Large intestine (tissue), 3 donors: ENCODE measurements around the gene RTN4RL1. TPM values are rescaled to one million over a fixed set of nuclear protein-coding genes. Genes with fewer than 3 reads are reported as not detected.

ENCODE experiments used
- DNase-seq, 2 donors: peaks; one replicate each; pipeline versions ENCODE4 v3.0.0 to v3.0.0-alpha.2; 2013
- H3K27ac ChIP-seq: one replicate; pipeline ENCODE4 v1.5.1; 2013; ENCODE audit warnings: low read length
- H3K27me3 ChIP-seq: 2 replicates; pipeline ENCODE4 v1.6.1; 2013; ENCODE audit warnings: low read length; ENCODE audit not compliant: control insufficient read depth, insufficient read depth
- H3K36me3 ChIP-seq: 2 replicates; pipeline ENCODE4 v1.6.1; 2013; ENCODE audit warnings: low read length; ENCODE audit not compliant: control insufficient read depth, insufficient read depth
- H3K4me1 ChIP-seq: one replicate; pipeline ENCODE4 v1.6.1; 2013; ENCODE audit warnings: low read length; ENCODE audit not compliant: control insufficient read depth, insufficient read depth
- H3K4me3 ChIP-seq: one replicate; pipeline ENCODE4 v1.5.1; 2013; ENCODE audit warnings: low read length
- H3K9me3 ChIP-seq: one replicate; pipeline ENCODE4 v1.6.1; 2013; ENCODE audit warnings: mild to moderate bottlenecking, low read depth, low read length, moderate library complexity; ENCODE audit not compliant: control insufficient read depth
- WGBS: methylation state at CpG from one replicate; pipeline ENCODE4 v1.1.5; 2013; ENCODE audit warnings: low lambda C conversion rate; ENCODE audit not compliant: insufficient coverage; 5-methylcytosine and 5-hydroxymethylcytosine counted together
- polyA plus RNA-seq: library from polyadenylated mRNA; unstranded; fragments of 120-200 nt; gene quantifications from one replicate; pipeline ENCODE4 v1.2.1, GENCODE V29; 2013

Gene RTN4RL1
- polyA plus RNA-seq, 1 donor = 0.45 TPM

GRCh38 chr17:2043785-2044184 lies 18.7 kb upstream of the RTN4RL1 start:
- peaks cover 14% of the 10 kb centered on the region for H3K4me1 ChIP-seq
- no peak overlapping the region for H3K4me3 ChIP-seq
- WGBS = no CpG with 5 or more reads among the region's 6 CpGs
- no peak for DNase-seq
- no peak overlapping the region for H3K27ac ChIP-seq
- peaks cover 7% of the 10 kb centered on the region for H3K27me3 ChIP-seq
- peaks cover 30% of the 10 kb centered on the region for H3K36me3 ChIP-seq
- no peaks in the 10 kb centered on the region for H3K9me3 ChIP-seq

DNA sequence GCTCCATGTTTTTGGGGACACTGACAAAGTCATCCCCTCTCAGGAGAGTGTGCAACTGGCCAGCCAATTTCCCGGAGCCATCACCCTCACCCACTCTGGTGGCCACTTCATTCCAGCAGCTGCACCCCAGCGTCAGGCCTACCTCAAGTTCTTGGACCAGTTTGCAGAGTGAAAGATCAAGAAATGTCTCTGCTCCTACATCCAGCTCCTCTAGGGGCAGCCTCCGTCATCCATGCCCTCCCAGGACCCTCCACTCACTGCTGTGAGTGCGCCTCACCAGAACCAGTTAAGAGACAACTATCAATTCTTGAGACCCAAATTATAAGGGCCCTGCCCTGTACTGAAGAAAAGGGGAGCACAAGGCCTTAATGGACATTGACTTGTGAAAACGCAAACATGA lies 17.8 kb upstream of the RTN4RL1 start:
- WGBS = no CpG with 5 or more reads among the region's 5 CpGs
- Histone ChIP-seq H3K36me3 (peaks cover 37% of the 10 kb centered on the region), H3K27me3 (peaks cover under 1% of the 10 kb centered on the region), H3K4me1 (peaks cover 12% of the 10 kb centered on the region), H3K9me3 (no peaks in the 10 kb centered on the region), H3K27ac (no peak overlapping the region), H3K4me3 (peak overlapping the region; percentile 58)
- DNase-seq = no peak

GRCh38 chr17:2042390-2042847 lies 17.3 kb upstream of the RTN4RL1 start:
- Histone ChIP-seq H3K4me3 (peak overlapping the region; percentile 58), H3K36me3 (peaks cover 42% of the 10 kb centered on the region), H3K27me3 (no peaks in the 10 kb centered on the region), H3K4me1 (peaks cover 12% of the 10 kb centered on the region), H3K9me3 (no peaks in the 10 kb centered on the region), H3K27ac (peak overlapping the region; percentile 77)
- 0% methylated on average over 5 of the region's 17 CpGs for WGBS
- DNase-seq = peak in 1 of 2 donors; percentile 59

DNA sequence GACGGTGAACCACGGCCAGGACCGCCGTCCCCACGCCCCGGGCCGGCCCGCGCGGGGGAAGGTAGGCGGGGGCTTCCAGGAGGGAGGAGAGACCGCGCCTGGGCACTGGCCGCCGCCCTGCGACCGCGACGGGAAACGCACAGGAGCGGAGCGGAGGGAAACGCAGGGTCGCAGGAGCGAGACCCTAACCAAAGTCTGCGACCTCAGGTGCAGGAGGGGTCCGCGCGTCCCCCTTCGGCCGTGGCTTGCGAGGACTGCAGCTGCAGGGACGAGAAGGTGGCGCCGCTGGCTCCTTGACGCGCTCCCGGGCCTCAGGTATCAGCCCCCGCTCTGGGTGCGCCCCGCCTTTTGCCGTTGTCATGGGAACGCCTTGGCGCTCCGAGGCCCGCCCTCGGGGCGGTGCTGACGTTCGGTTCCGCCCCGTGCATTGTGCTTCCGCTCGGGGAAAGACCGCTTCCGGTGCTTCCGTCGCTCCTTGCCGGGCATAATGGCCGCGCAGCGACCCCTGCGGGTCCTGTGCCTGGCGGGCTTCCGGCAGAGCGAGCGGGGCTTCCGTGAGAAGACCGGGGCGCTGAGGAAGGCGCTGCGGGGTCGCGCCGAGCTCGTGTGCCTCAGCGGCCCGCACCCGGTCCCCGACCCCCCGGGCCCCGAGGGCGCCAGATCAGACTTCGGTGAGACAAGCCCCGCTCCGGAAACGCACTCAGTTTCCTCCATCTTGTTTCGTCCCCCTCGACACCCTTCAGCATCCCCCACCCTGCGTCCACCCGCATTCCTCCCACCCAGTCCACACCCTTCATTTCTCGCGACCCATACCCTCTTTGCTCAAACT lies 16.6 kb upstream of the RTN4RL1 start, which contains the start of gene OVCA2:
OVCA2 (plus strand) TSS at position 462 of the 829 bp plus-strand sequence; CDS start at position 488, 26 bp downstream.
- Histone ChIP-seq H3K36me3 (peaks cover 48% of the 10 kb centered on the region), H3K4me3 (peak within 1 kb of the TSS; percentile 58), H3K9me3 (no peaks in the 10 kb centered on the region), H3K27me3 (no peaks in the 10 kb centered on the region), H3K4me1 (peaks cover 12% of the 10 kb centered on the region), H3K27ac (peak within 1 kb of the TSS; percentile 77)
- WGBS = 0% methylated on average over 1 of the region's 93 CpGs
- peak; percentile 95 to 96 for DNase-seq

DNA sequence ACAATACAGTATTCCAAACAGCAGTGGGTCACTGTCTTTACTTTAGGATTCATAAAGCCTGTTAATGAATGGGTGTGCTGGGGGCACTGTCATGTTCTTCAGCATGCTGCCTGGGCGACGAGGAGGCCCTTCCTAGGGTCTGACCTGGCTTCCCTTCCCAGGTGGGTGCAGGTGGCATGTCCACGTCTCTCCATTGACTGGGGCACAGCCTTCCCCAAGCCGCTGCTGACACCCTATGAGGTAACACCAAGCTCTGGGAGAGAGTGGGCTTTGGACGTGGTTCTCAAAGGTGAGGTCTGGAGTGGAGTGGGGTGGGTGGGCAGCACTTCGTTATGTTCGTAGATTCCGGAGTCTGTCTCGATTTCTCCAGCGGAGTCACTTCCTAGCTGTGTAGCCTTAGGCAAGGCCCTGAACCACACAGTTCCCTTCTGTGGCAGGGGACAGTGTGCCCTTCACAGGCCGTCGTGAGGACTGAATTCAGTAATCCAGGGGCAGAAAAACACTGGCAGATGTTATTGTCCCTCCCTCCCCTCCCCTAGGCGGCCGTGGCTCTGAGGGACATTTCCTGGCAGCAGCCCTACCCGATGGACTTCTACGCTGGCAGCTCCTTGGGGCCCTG lies 15.9 kb upstream of the RTN4RL1 start:
- no peak for DNase-seq
- no peaks in the 10 kb centered on the region for H3K27me3 ChIP-seq
- no CpG with 5 or more reads among the region's 16 CpGs for WGBS
- H3K4me1 ChIP-seq = peaks cover 12% of the 10 kb centered on the region
- H3K9me3 ChIP-seq = no peaks in the 10 kb centered on the region
- H3K27ac ChIP-seq = peak overlapping the region; percentile 77
- peak overlapping the region; percentile 58 for H3K4me3 ChIP-seq
- peaks cover 55% of the 10 kb centered on the region for H3K36me3 ChIP-seq

DNA sequence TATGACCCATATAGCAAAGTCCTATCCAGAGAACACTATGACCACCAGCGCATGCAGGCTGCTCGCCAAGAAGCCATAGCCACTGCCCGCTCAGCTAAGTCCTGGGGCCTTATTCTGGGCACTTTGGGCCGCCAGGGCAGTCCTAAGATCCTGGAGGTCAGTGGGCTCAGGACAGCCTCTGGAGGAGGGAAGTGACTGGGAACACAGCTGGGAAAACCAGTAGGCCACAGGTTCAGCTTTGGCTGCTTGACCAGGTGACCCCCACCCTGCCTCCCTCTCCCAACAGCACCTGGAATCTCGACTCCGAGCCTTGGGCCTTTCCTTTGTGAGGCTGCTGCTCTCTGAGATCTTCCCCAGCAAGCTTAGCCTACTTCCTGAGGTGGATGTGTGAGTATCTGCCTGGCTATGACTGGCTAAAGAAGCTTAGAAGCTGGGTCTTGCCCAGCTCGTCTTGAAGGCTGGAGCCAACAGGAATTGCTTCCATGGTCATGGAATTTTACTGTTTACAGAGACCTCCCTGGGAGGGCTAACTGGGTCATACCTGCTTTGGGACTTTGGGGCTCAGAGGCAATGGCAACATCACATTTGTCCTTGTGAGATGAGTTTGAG lies 15.2 kb upstream of the RTN4RL1 start:
- Histone ChIP-seq H3K27me3 (no peaks in the 10 kb centered on the region), H3K9me3 (no peaks in the 10 kb centered on the region), H3K36me3 (peaks cover 62% of the 10 kb centered on the region), H3K4me1 (peaks cover 12% of the 10 kb centered on the region), H3K27ac (no peak overlapping the region), H3K4me3 (no peak overlapping the region)
- DNase-seq = no peak
- no CpG with 5 or more reads among the region's 7 CpGs for WGBS

GRCh38 chr17:2037155-2037554 lies 12.0 kb upstream of the RTN4RL1 start:
- peaks cover 53% of the 10 kb centered on the region for H3K36me3 ChIP-seq

GRCh38 chr17:2035541-2036488 lies 10.7 kb upstream of the RTN4RL1 start:
- Histone ChIP-seq H3K4me3 (no peak overlapping the region), H3K27me3 (no peaks in the 10 kb centered on the region), H3K4me1 (peaks cover 3% of the 10 kb centered on the region), H3K36me3 (peaks cover 53% of the 10 kb centered on the region), H3K27ac (no peak overlapping the region), H3K9me3 (no peaks in the 10 kb centered on the region)
- no peak for DNase-seq
- no CpG with 5 or more reads among the region's 29 CpGs for WGBS

More at GRCh38 chr17:2037155-2037554, 12.0 kb upstream of the RTN4RL1 start:
- no peak for DNase-seq
- no peaks in the 10 kb centered on the region for H3K27me3 ChIP-seq
- no peak overlapping the region for H3K27ac ChIP-seq
- no CpG with 5 or more reads among the region's 10 CpGs for WGBS
- H3K4me3 ChIP-seq = no peak overlapping the region
- peaks cover 4% of the 10 kb centered on the region for H3K4me1 ChIP-seq
- H3K9me3 ChIP-seq = no peaks in the 10 kb centered on the region

- H3K9me3 ChIP-seq = no peaks in the 10 kb centered on the region
- no peaks in the 10 kb centered on the region for H3K27me3 ChIP-seq
- WGBS = no CpG with 5 or more reads among the region's 9 CpGs
- no peak for DNase-seq
- no peak overlapping the region for H3K27ac ChIP-seq
- peaks cover 4% of the 10 kb centered on the region for H3K4me1 ChIP-seq
- peaks cover 47% of the 10 kb centered on the region for H3K36me3 ChIP-seq
- H3K4me3 ChIP-seq = no peak overlapping the region
Measured at GRCh38 chr17:2034806-2035540, 9.8 kb upstream of the RTN4RL1 start.
